NB4 (cell line): ENCODE measurements around the gene C16orf86.

Experiments used
- CTCF ChIP-seq: IDR thresholded peaks from one replicate; pipeline ENCODE4 v1.5.1; 2012; ENCODE audit warnings: low read depth, low read length
- POLR2A ChIP-seq: IDR thresholded peaks from 2 replicates; pipeline ENCODE4 v1.6.1; 2011; ENCODE audit warnings: mild to moderate bottlenecking; ENCODE audit not compliant: insufficient read length; ENCODE audit errors: extremely low read depth

- TF ChIP-seq CTCF (no peak), POLR2A (no peak)
These were observed 4.0 kb upstream of the C16orf86 start for GRCh38 chr16:67662653-67663010.
